IgD-negative memory B cell (primary cell): ENCODE data around the gene LRRC4B. TPM values are rescaled to one million over a fixed set of nuclear protein-coding genes. Genes with fewer than 3 reads are reported as not detected.
"Not testable (repeated sequence)": the region's sequence is repeated elsewhere in the genome, so short reads cannot be mapped to it uniquely, and the experiment has no call there.

Experiments
- H3K27ac Mint-ChIP-seq, 3 donors: one replicate each; pipeline ENCODE4 v1.8.0; 2020 to 2022; ENCODE audit warnings: mild to moderate bottlenecking in 3 of 3, mixed read lengths in 3 of 3, moderate library complexity in 1 of 3
- H3K27me3 Mint-ChIP-seq: one replicate; pipeline ENCODE4 v1.8.0; 2021; ENCODE audit warnings: mixed read lengths
- H3K36me3 Mint-ChIP-seq: one replicate; pipeline ENCODE4 v1.8.0; 2020; ENCODE audit warnings: mild to moderate bottlenecking, mixed read lengths
- H3K4me1 Mint-ChIP-seq, 3 donors: one replicate each; pipeline ENCODE4 v1.8.0; 2020 to 2022; ENCODE audit warnings: mixed read lengths in 3 of 3, mild to moderate bottlenecking in 1 of 3
- H3K4me3 Mint-ChIP-seq, 4 donors: one replicate each; pipeline ENCODE4 v1.8.0; 2020 to 2022; ENCODE audit warnings: mild to moderate bottlenecking in 4 of 4, mixed read lengths in 4 of 4, moderate library complexity in 3 of 4
- H3K9me3 Mint-ChIP-seq, 3 donors: one replicate each; pipeline ENCODE4 v1.8.0; 2020 to 2021; ENCODE audit warnings: mixed read lengths in 3 of 3, mild to moderate bottlenecking in 1 of 3
- polyA plus RNA-seq: library from polyadenylated mRNA; unstranded; fragments of 300-500 nt; fragmentation: Illumina TruSeq; gene quantifications from one replicate; pipeline ENCODE4 v1.2.3, GENCODE V29; 2021

LRRC4B gene
- polyA plus RNA-seq, 1 donor from 2014 or later = not detected

- Mint-ChIP-seq H3K9me3 (peaks cover 13 to 20% (median 14%) of the 10 kb centered on the region in 3 donors), H3K4me3 (no peak overlapping the region), H3K36me3 (no peaks in the 10 kb centered on the region), H3K4me1 (peaks cover 0 to 2% (median 1%) of the 10 kb centered on the region in 3 donors), H3K27me3 (peaks cover 20% of the 10 kb centered on the region), H3K27ac (no peak overlapping the region)
Observed at GRCh38 chr19:50535672-50536187, 32.5 kb downstream of the LRRC4B start.

- Mint-ChIP-seq H3K9me3 (peaks cover 13 to 20% (median 14%) of the 10 kb centered on the region in 3 donors), H3K4me3 (no peak overlapping the region), H3K27me3 (peaks cover 20% of the 10 kb centered on the region), H3K27ac (no peak overlapping the region), H3K4me1 (peaks cover 0 to 2% (median 1%) of the 10 kb centered on the region in 3 donors), H3K36me3 (no peaks in the 10 kb centered on the region)
Observed at GRCh38 chr19:50534478-50534877, 33.8 kb downstream of the LRRC4B start.

- Mint-ChIP-seq H3K9me3 (peaks cover 13 to 20% (median 14%) of the 10 kb centered on the region in 3 donors), H3K27me3 (peaks cover 17% of the 10 kb centered on the region), H3K27ac (no peak overlapping the region), H3K4me1 (peaks cover 0 to 2% (median 1%) of the 10 kb centered on the region in 3 donors), H3K4me3 (no peak overlapping the region), H3K36me3 (no peaks in the 10 kb centered on the region)
Observed at GRCh38 chr19:50532952-50533351, 35.3 kb downstream of the LRRC4B start.

GRCh38 chr19:50531171-50531612, 37.0 kb downstream of the LRRC4B start:
- peaks cover 13 to 20% (median 14%) of the 10 kb centered on the region in 3 donors for H3K9me3 Mint-ChIP-seq
- no peak overlapping the region for H3K27ac Mint-ChIP-seq
- no peaks in the 10 kb centered on the region for H3K36me3 Mint-ChIP-seq
- no peaks in the 10 kb centered on the region for H3K4me1 Mint-ChIP-seq
- peak overlapping the region in 1 of 4 donors; percentile 41 for H3K4me3 Mint-ChIP-seq
- H3K27me3 Mint-ChIP-seq = peaks cover 9% of the 10 kb centered on the region

- not testable (repeated sequence) for H3K9me3 Mint-ChIP-seq, H3K36me3 Mint-ChIP-seq, H3K4me1 Mint-ChIP-seq, H3K27ac Mint-ChIP-seq, H3K4me3 Mint-ChIP-seq
- peaks cover 10% of the 10 kb centered on the region for H3K27me3 Mint-ChIP-seq
Observed at GRCh38 chr19:50528052-50528451, 40.2 kb downstream of the LRRC4B start.

GRCh38 chr19:50522881-50523280, 45.4 kb downstream of the LRRC4B start:
- no peaks in the 10 kb centered on the region for H3K9me3 Mint-ChIP-seq
- peaks cover 2% of the 10 kb centered on the region for H3K27me3 Mint-ChIP-seq
- H3K4me3 Mint-ChIP-seq = no peak overlapping the region
- H3K4me1 Mint-ChIP-seq = no peaks in the 10 kb centered on the region
- no peak overlapping the region for H3K27ac Mint-ChIP-seq
- H3K36me3 Mint-ChIP-seq = no peaks in the 10 kb centered on the region

- H3K27ac Mint-ChIP-seq = no peak overlapping the region
- no peaks in the 10 kb centered on the region for H3K4me1 Mint-ChIP-seq
- H3K27me3 Mint-ChIP-seq = peaks cover 2% of the 10 kb centered on the region
- no peaks in the 10 kb centered on the region for H3K36me3 Mint-ChIP-seq
- H3K9me3 Mint-ChIP-seq = no peaks in the 10 kb centered on the region
- H3K4me3 Mint-ChIP-seq = no peak overlapping the region
Observed at GRCh38 chr19:50520822-50521465, 47.3 kb downstream of the LRRC4B start.

- Mint-ChIP-seq H3K27ac (no peak overlapping the region), H3K36me3 (no peaks in the 10 kb centered on the region), H3K4me1 (no peaks in the 10 kb centered on the region), H3K27me3 (peaks cover 9% of the 10 kb centered on the region), H3K9me3 (no peaks in the 10 kb centered on the region), H3K4me3 (no peak overlapping the region)
Observed at GRCh38 chr19:50519006-50519575, 49.1 kb downstream of the LRRC4B start.

GRCh38 chr19:50518091-50519005, 49.9 kb downstream of the LRRC4B start:
- H3K27ac Mint-ChIP-seq = no peak overlapping the region
- H3K4me1 Mint-ChIP-seq = no peaks in the 10 kb centered on the region
- no peaks in the 10 kb centered on the region for H3K36me3 Mint-ChIP-seq
- H3K27me3 Mint-ChIP-seq = peaks cover 9% of the 10 kb centered on the region
- no peaks in the 10 kb centered on the region for H3K9me3 Mint-ChIP-seq
- H3K4me3 Mint-ChIP-seq = peak overlapping the region in 1 of 4 donors; percentile 45

GRCh38 chr19:50517704-50518075, 50.5 kb downstream of the LRRC4B start:
- H3K4me3 Mint-ChIP-seq = no peak overlapping the region
- H3K27ac Mint-ChIP-seq = no peak overlapping the region
- no peaks in the 10 kb centered on the region for H3K36me3 Mint-ChIP-seq
- H3K9me3 Mint-ChIP-seq = no peaks in the 10 kb centered on the region
- H3K4me1 Mint-ChIP-seq = no peaks in the 10 kb centered on the region
- peaks cover 7% of the 10 kb centered on the region for H3K27me3 Mint-ChIP-seq

- H3K36me3 Mint-ChIP-seq = no peaks in the 10 kb centered on the region
- peaks cover 7% of the 10 kb centered on the region for H3K27me3 Mint-ChIP-seq
- no peaks in the 10 kb centered on the region for H3K9me3 Mint-ChIP-seq
- no peak overlapping the region for H3K27ac Mint-ChIP-seq
- no peaks in the 10 kb centered on the region for H3K4me1 Mint-ChIP-seq
- H3K4me3 Mint-ChIP-seq = no peak overlapping the region
Observed at GRCh38 chr19:50516964-50517703, 51.1 kb downstream of the LRRC4B start.

GRCh38 chr19:50516456-50516855, 51.8 kb downstream of the LRRC4B start:
- no peaks in the 10 kb centered on the region for H3K9me3 Mint-ChIP-seq
- H3K27me3 Mint-ChIP-seq = peaks cover 7% of the 10 kb centered on the region
- no peaks in the 10 kb centered on the region for H3K36me3 Mint-ChIP-seq
- H3K27ac Mint-ChIP-seq = no peak overlapping the region
- H3K4me3 Mint-ChIP-seq = no peak overlapping the region
- peaks cover 0 to 4% (median 2%) of the 10 kb centered on the region in 3 donors for H3K4me1 Mint-ChIP-seq

GRCh38 chr19:50515168-50515561, 53.1 kb downstream of the LRRC4B start:
- no peaks in the 10 kb centered on the region for H3K36me3 Mint-ChIP-seq
- no peaks in the 10 kb centered on the region for H3K9me3 Mint-ChIP-seq
- H3K4me1 Mint-ChIP-seq = peaks cover 4 to 13% (median 7%) of the 10 kb centered on the region in 3 donors
- peaks cover 7% of the 10 kb centered on the region for H3K27me3 Mint-ChIP-seq
- no peak overlapping the region for H3K4me3 Mint-ChIP-seq
- H3K27ac Mint-ChIP-seq = no peak overlapping the region

- H3K9me3 Mint-ChIP-seq = no peaks in the 10 kb centered on the region
- H3K4me3 Mint-ChIP-seq = no peak overlapping the region
- H3K4me1 Mint-ChIP-seq = peaks cover 4 to 13% (median 7%) of the 10 kb centered on the region in 3 donors
- peak overlapping the region in 1 of 3 donors; percentile 92 for H3K27ac Mint-ChIP-seq
- peaks cover 7% of the 10 kb centered on the region for H3K27me3 Mint-ChIP-seq
- no peaks in the 10 kb centered on the region for H3K36me3 Mint-ChIP-seq
Observed at GRCh38 chr19:50514346-50515167, 53.7 kb downstream of the LRRC4B start.
